ENCODE results near the gene DNAJC2.

The DNAJC2 gene, protein sequence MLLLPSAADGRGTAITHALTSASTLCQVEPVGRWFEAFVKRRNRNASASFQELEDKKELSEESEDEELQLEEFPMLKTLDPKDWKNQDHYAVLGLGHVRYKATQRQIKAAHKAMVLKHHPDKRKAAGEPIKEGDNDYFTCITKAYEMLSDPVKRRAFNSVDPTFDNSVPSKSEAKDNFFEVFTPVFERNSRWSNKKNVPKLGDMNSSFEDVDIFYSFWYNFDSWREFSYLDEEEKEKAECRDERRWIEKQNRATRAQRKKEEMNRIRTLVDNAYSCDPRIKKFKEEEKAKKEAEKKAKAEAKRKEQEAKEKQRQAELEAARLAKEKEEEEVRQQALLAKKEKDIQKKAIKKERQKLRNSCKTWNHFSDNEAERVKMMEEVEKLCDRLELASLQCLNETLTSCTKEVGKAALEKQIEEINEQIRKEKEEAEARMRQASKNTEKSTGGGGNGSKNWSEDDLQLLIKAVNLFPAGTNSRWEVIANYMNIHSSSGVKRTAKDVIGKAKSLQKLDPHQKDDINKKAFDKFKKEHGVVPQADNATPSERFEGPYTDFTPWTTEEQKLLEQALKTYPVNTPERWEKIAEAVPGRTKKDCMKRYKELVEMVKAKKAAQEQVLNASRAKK

DNA sequence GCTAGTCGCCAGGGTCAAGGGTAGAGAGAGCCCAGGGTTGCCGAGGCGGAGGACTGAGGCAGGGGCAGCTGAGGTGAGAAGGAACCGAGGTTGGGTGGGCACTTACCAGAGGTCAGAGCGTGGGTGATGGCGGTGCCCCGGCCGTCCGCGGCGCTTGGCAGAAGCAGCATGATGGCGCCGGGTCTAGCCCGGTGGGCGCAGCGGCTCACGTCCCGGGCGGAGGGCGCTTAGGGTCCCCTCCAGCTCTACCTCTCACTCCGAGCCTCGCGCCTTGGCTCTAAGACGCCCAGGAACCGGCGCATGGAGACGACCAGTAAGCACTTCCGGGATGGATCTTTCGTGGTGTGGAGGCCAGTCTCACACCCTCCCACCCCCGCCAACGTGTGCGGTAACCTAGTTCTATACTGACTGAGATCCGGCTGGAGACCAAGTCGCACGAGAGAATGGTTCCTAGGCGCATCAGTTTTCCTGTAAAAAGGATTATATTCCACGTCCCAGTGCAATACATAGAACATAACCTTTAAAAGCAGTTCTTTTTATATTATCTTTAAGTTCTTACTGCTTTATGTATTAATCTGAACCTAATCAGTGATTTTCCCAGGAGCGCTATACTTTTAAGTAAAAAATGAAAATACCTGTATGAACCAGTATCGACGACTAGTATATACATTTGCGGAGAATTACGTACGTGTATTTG is at the start of gene DNAJC2:
DNAJC2 (minus strand) TSS at position 315 of the 697 bp plus-strand sequence; CDS start at position 170, 145 bp downstream.
- peaks cover 76% of the 10 kb centered on the region for H3K79me2 ChIP-seq (ENCODE audit: insufficient read depth, low read length)
- peak within 1 kb of the TSS; percentile 70 for H3K4me3 ChIP-seq (ENCODE audit: low read depth, low read length, poor library complexity, severe bottlenecking)
- H3K4me1 ChIP-seq (ENCODE audit: insufficient read depth, low read length, severe bottlenecking) = peaks cover 39% of the 10 kb centered on the region
- H3K9ac ChIP-seq (ENCODE audit: low read length) = peak within 1 kb of the TSS; percentile 76
- H3K27ac ChIP-seq (ENCODE audit: low read depth, low read length, poor library complexity, severe bottlenecking) = peak within 1 kb of the TSS; percentile 50
- H3K9me2 ChIP-seq (ENCODE audit: low read depth, low read length) = no peaks in the 10 kb centered on the region
- TF ChIP-seq EZH2 (IDR thresholded peaks at IDR 0.05; ENCODE audit: borderline replicate concordance, low read length) = no peak
- TF ChIP-seq, protein P1, sequence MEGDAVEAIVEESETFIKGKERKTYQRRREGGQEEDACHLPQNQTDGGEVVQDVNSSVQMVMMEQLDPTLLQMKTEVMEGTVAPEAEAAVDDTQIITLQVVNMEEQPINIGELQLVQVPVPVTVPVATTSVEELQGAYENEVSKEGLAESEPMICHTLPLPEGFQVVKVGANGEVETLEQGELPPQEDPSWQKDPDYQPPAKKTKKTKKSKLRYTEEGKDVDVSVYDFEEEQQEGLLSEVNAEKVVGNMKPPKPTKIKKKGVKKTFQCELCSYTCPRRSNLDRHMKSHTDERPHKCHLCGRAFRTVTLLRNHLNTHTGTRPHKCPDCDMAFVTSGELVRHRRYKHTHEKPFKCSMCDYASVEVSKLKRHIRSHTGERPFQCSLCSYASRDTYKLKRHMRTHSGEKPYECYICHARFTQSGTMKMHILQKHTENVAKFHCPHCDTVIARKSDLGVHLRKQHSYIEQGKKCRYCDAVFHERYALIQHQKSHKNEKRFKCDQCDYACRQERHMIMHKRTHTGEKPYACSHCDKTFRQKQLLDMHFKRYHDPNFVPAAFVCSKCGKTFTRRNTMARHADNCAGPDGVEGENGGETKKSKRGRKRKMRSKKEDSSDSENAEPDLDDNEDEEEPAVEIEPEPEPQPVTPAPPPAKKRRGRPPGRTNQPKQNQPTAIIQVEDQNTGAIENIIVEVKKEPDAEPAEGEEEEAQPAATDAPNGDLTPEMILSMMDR (IDR thresholded peaks at IDR 0.05; ENCODE audit: low read length) = no peak
- H3K4me2 ChIP-seq (ENCODE audit: low read length) = peak within 1 kb of the TSS; percentile 80
- H3K9me3 ChIP-seq (ENCODE audit: low read length) = no peaks in the 10 kb centered on the region
- no peaks in the 10 kb centered on the region for H3F3A ChIP-seq (ENCODE audit: insufficient read depth, low read length)
- peaks cover 24% of the 10 kb centered on the region for H3K36me3 ChIP-seq (ENCODE audit: insufficient read depth, low read length)
- no peaks in the 10 kb centered on the region for H3K27me3 ChIP-seq (ENCODE audit: insufficient read depth, low read length)
- peak within 1 kb of the TSS; percentile 98 for H2AFZ ChIP-seq (ENCODE audit: low read length)
- no peaks in the 10 kb centered on the region for H4K20me1 ChIP-seq (ENCODE audit: insufficient read depth, low read length)

DNA sequence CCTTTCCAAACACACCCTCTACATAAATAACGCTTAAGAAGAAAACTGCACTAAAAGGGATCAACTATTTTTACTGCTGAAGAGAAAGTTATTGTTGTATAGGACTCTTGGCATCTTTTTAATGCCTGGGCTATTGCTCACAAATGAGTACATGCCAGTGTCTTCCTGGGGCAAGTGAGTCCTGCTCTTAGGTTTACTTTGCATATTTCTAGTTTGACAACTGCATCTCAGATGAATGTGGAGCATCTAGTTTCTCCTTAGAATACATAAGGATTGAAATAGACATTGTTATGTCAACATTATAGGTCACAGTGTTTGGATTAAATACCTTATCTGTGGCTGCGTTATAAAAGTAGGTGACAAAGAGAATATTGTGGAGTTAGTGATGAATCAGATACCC is 47.4 kb upstream of the DNAJC2 start:
- H3F3A ChIP-seq (ENCODE audit: insufficient read depth, low read length) = no peaks in the 10 kb centered on the region
- no peaks in the 10 kb centered on the region for H3K9me2 ChIP-seq (ENCODE audit: low read depth, low read length)
- H3K9ac ChIP-seq (ENCODE audit: low read length) = no peak overlapping the region
- no peaks in the 10 kb centered on the region for H3K79me2 ChIP-seq (ENCODE audit: insufficient read depth, low read length)
- no peak overlapping the region for H3K4me2 ChIP-seq (ENCODE audit: low read length)
- TF ChIP-seq EZH2 (IDR thresholded peaks at IDR 0.05; ENCODE audit: borderline replicate concordance, low read length) = no peak
- TF ChIP-seq, protein P1 (IDR thresholded peaks at IDR 0.05; ENCODE audit: low read length) = no peak
- no peak overlapping the region for H3K4me3 ChIP-seq (ENCODE audit: low read depth, low read length, poor library complexity, severe bottlenecking)
- no peaks in the 10 kb centered on the region for H3K9me3 ChIP-seq (ENCODE audit: low read length)
- no peaks in the 10 kb centered on the region for H3K36me3 ChIP-seq (ENCODE audit: insufficient read depth, low read length)
- no peak overlapping the region for H2AFZ ChIP-seq (ENCODE audit: low read length)
- no peak overlapping the region for H3K27ac ChIP-seq (ENCODE audit: low read depth, low read length, poor library complexity, severe bottlenecking)
- H3K27me3 ChIP-seq (ENCODE audit: insufficient read depth, low read length) = 0 out of 2 replicates have a peak, but pooled peaks cover 3% of the 10 kb centered on the region
- H4K20me1 ChIP-seq (ENCODE audit: insufficient read depth, low read length) = no peaks in the 10 kb centered on the region
- H3K4me1 ChIP-seq (ENCODE audit: insufficient read depth, low read length, severe bottlenecking) = no peaks in the 10 kb centered on the region

DNA sequence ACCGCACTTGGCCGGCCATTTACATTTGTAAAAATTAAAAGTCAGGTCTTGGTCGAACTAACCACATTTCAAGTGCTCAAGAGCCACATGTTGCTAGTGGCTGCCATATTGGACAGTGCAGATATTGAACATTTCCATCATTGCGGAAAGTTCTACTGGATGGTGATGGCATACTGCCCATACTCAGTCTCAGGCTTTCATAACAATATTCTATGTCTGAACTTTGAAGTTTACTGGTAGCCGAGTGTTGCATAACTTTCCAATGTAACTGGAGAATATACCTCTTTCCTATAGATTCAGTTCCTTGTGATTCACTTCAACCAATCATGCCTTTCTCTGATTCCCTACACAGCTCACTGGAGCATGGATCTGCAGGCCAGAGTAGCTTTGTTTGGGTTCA is 46.6 kb upstream of the DNAJC2 start:
- TF ChIP-seq, protein P1 (IDR thresholded peaks at IDR 0.05; ENCODE audit: low read length) = no peak
- TF ChIP-seq EZH2 (IDR thresholded peaks at IDR 0.05; ENCODE audit: borderline replicate concordance, low read length) = no peak
- H3K4me3 ChIP-seq (ENCODE audit: low read depth, low read length, poor library complexity, severe bottlenecking) = no peak overlapping the region
- H3K27me3 ChIP-seq (ENCODE audit: insufficient read depth, low read length) = 0 out of 2 replicates have a peak, but pooled peaks cover 3% of the 10 kb centered on the region
- no peaks in the 10 kb centered on the region for H4K20me1 ChIP-seq (ENCODE audit: insufficient read depth, low read length)
- H3K36me3 ChIP-seq (ENCODE audit: insufficient read depth, low read length) = no peaks in the 10 kb centered on the region
- no peak overlapping the region for H3K27ac ChIP-seq (ENCODE audit: low read depth, low read length, poor library complexity, severe bottlenecking)
- H2AFZ ChIP-seq (ENCODE audit: low read length) = no peak overlapping the region
- H3K4me2 ChIP-seq (ENCODE audit: low read length) = no peak overlapping the region
- no peaks in the 10 kb centered on the region for H3K79me2 ChIP-seq (ENCODE audit: insufficient read depth, low read length)
- no peak overlapping the region for H3K9ac ChIP-seq (ENCODE audit: low read length)
- H3K9me2 ChIP-seq (ENCODE audit: low read depth, low read length) = no peaks in the 10 kb centered on the region
- no peaks in the 10 kb centered on the region for H3F3A ChIP-seq (ENCODE audit: insufficient read depth, low read length)
- H3K4me1 ChIP-seq (ENCODE audit: insufficient read depth, low read length, severe bottlenecking) = no peaks in the 10 kb centered on the region
- H3K9me3 ChIP-seq (ENCODE audit: low read length) = no peaks in the 10 kb centered on the region
